ENCODE results near the gene FBRSL1. TPM values are rescaled to one million over a fixed set of nuclear protein-coding genes. Genes with fewer than 3 reads are reported as not detected.

FBRSL1 gene
- total and polyA plus RNA-seq, 2 of the 8 experiments (the other 6 are each of a cell fraction or from before 2014, with no cell fraction given): 18.4 to 109 TPM

GRCh38 chr12:132466241-132467201, 23.4 kb upstream of the FBRSL1 start:
- Histone ChIP-seq H4K5ac (ENCODE audit: insufficient read length, low read depth, low read length) (no peak overlapping the region), H3K4me1 (replicated peaks in 1 of 4; ENCODE audit: control insufficient read depth in 3 of 4, insufficient read depth in 4 of 4, low read length in 3 of 4) (peaks cover 0 to 3% (median 0%) of the 10 kb centered on the region in 4 experiments; a peak in 1 of 7 replicates), H2AFZ (ENCODE audit: low read length) (no peak overlapping the region), H3K4ac (replicated peaks; ENCODE audit: insufficient read length, low read depth, low read length) (no peak overlapping the region), H4K8ac (ENCODE audit: extremely low read depth, insufficient read depth, low read length) (no peak overlapping the region; the same call in 1 of the 2 replicates), H4K20me1 (replicated peaks in 1 of 2; ENCODE audit: control insufficient read depth in 1 of 2, insufficient read depth in 2 of 2, low read length in 2 of 2) (peaks cover 0 to 2% of the 10 kb centered on the region in 2 experiments), H3K14ac (ENCODE audit: insufficient read length) (no peak overlapping the region), H3K23ac (ENCODE audit: insufficient read length) (no peak overlapping the region), H2BK120ac (replicated peaks; ENCODE audit: low read depth, low read length) (no peak overlapping the region), H2BK15ac (ENCODE audit: low read length) (no peak overlapping the region), H3K4me2 (ENCODE audit: insufficient read depth in 1 of 2, low read depth in 2 of 2, low read length in 2 of 2) (no peak overlapping the region), H3K9ac (replicated peaks in 1 of 4; ENCODE audit: extremely low read depth in 1 of 4, low read depth in 3 of 4, low read length in 3 of 4) (no peak overlapping the region), H3K79me1 (ENCODE audit: low read depth, low read length) (no peaks in the 10 kb centered on the region), H3K23me2 (ENCODE audit: low read depth, low read length) (peaks cover 13% of the 10 kb centered on the region; the same call in 1 of the 2 replicates), H3K56ac (replicated peaks; ENCODE audit: insufficient read length, low read depth, low read length) (no peak overlapping the region), H3K9me3 (ENCODE audit: insufficient read depth in 2 of 2, low read depth in 1 of 2, low read length in 1 of 2) (peaks cover 8 to 14% of the 10 kb centered on the region in 2 experiments; a peak in 2 of 4 replicates), H2BK12ac (ENCODE audit: low read depth, low read length) (no peak overlapping the region), H3K27ac (ENCODE audit: low read depth, low read length) (no peak overlapping the region), H4K91ac (replicated peaks; ENCODE audit: insufficient read length, low read length) (no peak overlapping the region), H3K4me3 (ENCODE audit: extremely low read depth in 1 of 4, insufficient read depth in 2 of 4, low read depth in 3 of 4, low read length in 4 of 4) (no peak overlapping the region), H3K36me3 (ENCODE audit: control insufficient read depth in 2 of 4, insufficient read depth in 4 of 4, low read length in 3 of 4) (no peaks in the 10 kb centered on the region), H3K79me2 (ENCODE audit: control insufficient read depth in 1 of 2, insufficient read depth in 2 of 2, low read length in 2 of 2) (no peaks in the 10 kb centered on the region), H2BK20ac (ENCODE audit: low read length) (no peak overlapping the region), H2AK5ac (ENCODE audit: low read depth, low read length) (no peak overlapping the region), H2BK5ac (ENCODE audit: low read depth, low read length) (no peak overlapping the region), H3K27me3 (replicated peaks in 1 of 4; ENCODE audit: control insufficient read depth in 3 of 4, extremely low read depth in 1 of 4, insufficient read depth in 3 of 4, low read length in 3 of 4) (peaks cover 22 to 56% (median 47%) of the 10 kb centered on the region in 4 experiments), H3K18ac (ENCODE audit: extremely low read depth, low read length) (no peak overlapping the region)
- ChIA-PET CTCF (ENCODE audit: partially characterized antibody) (interaction anchor here (0.8 kb wide), 2 partner anchors 88 to 212 kb away, joined by 3 read pairs; no protein-coding TSS in a partner anchor), POLR2A (ENCODE audit: partially characterized antibody) (no interaction called here)
- FAIRE-seq (no peak), DNase-seq (ENCODE audit: low read depth in 1 of 2, low spot score in 2 of 2) (no peak)
- 72% methylated on average over 17 of the region's 18 CpGs; no CpG with 5 or more reads in 1 of the 2 experiments for WGBS, 2 experiments (ENCODE audit: extremely low coverage in 1 of 2, insufficient coverage in 1 of 2, insufficient read length in 1 of 2, insufficient replicate concordance in 2 of 2, low coverage in 1 of 2, low lambda C conversion rate in 2 of 2, missing lambda C conversion rate in 1 of 2)
- TF ChIP-seq POU5F1 (IDR thresholded peaks at IDR 0.05; ENCODE audit: low read depth, low read length): no peak
- TF ChIP-seq SP1 (IDR thresholded peaks at IDR 0.05; ENCODE audit: low read depth, low read length): no peak
